SH-SY5Y (cell line): ENCODE measurements around the gene FADS1.

Experiments
- GATA2 ChIP-seq: IDR thresholded peaks from 2 replicates; pipeline ENCODE4 v1.6.1; 2011; ENCODE audit warnings: mild to moderate bottlenecking, low read depth, low read length
- GATA3 ChIP-seq: IDR thresholded peaks from 2 replicates; pipeline ENCODE4 v1.6.1; 2011; ENCODE audit warnings: low read depth, mild to moderate bottlenecking, low read length, moderate library complexity

DNA sequence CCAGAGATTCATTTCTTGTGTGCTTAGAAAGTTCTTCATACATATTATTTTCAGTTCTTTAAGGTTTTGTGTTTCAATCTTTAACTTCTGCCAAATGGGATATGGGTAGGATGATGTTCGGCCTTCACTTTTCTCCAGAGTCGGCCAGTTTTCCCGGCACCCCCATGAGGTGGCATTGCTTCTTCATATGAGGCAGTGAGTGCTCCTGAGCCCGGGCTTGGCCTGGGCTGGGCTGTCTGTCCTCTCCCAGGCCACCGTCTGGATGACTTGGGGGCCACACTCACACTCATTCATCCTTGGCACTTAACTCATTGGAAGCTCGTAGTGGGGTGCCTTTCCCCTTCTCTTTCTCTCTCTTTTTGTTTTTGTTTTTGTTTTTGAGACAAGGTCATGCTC is 35.1 kb upstream of the FADS1 start:
- TF ChIP-seq GATA3 (no peak), GATA2 (no peak)
